CD4-positive, CD25-positive, alpha-beta regulatory T cell (primary cell): ENCODE data around the gene NPIPB6. TPM values are rescaled to one million over a fixed set of nuclear protein-coding genes. Genes with fewer than 3 reads are reported as not detected.
A peak's percentile ranks its signal among the peaks of the same experiment; 100 is the strongest.
"Not testable (repeated sequence)": the region's sequence is repeated elsewhere in the genome, so short reads cannot be mapped to it uniquely, and the experiment has no call there.

Source experiments
- ATAC-seq, 2 donors: fragments of 150-1000 bp; cut with Tn5 transposase; one replicate each; pipeline ENCODE4 v1.10.0; 2021; ENCODE audit warnings: low read depth in 2 of 2, moderate number of reproducible peaks in 2 of 2, moderate library complexity in 1 of 2
- DNase-seq, 3 donors: peaks; one replicate each; pipeline versions ENCODE4 v3.0.0 to v3.0.0-alpha.2; 2012 to 2022; ENCODE audit warnings: mixed read lengths in 1 of 3
- H3K27ac ChIP-seq: one replicate; pipeline ENCODE4 v1.7.0; 2013; ENCODE audit warnings: mild to moderate bottlenecking, low read length; ENCODE audit not compliant: insufficient read depth, poor library complexity, severe bottlenecking
- H3K27me3 ChIP-seq: one replicate; pipeline ENCODE4 v1.7.0; 2013; ENCODE audit warnings: low read length; ENCODE audit not compliant: control insufficient read depth, insufficient read depth
- H3K36me3 ChIP-seq: one replicate; pipeline ENCODE4 v1.7.0; 2013; ENCODE audit warnings: mild to moderate bottlenecking, low read length, moderate library complexity; ENCODE audit not compliant: control insufficient read depth, insufficient read depth
- H3K4me1 ChIP-seq: 2 replicates; pipeline ENCODE4 v1.7.0; 2013; ENCODE audit warnings: mild to moderate bottlenecking, low read length; ENCODE audit not compliant: insufficient read depth, control insufficient read depth, poor library complexity, severe bottlenecking
- H3K4me3 ChIP-seq: one replicate; pipeline ENCODE4 v1.7.0; 2013; ENCODE audit warnings: low read depth, mild to moderate bottlenecking, low read length, moderate library complexity
- H3K9me3 ChIP-seq, 2 experiments: 1 replicate in 1 of 2; 2 replicates in 1 of 2; pipeline ENCODE4 v1.7.0; 2013; ENCODE audit warnings: low read length in 2 of 2, mild to moderate bottlenecking in 1 of 2, moderate library complexity in 1 of 2; ENCODE audit not compliant: control insufficient read depth in 2 of 2
- H3K27ac Mint-ChIP-seq, 3 donors: one replicate each; pipeline ENCODE4 v1.8.0; 2020 to 2022; ENCODE audit warnings: mild to moderate bottlenecking in 3 of 3, mixed read lengths in 3 of 3, moderate library complexity in 2 of 3
- H3K27me3 Mint-ChIP-seq: one replicate; pipeline ENCODE4 v1.8.0; 2022; ENCODE audit warnings: mild to moderate bottlenecking, mixed read lengths
- H3K36me3 Mint-ChIP-seq: one replicate; pipeline ENCODE4 v1.8.0; 2020; ENCODE audit warnings: mixed read lengths
- H3K4me1 Mint-ChIP-seq, 4 donors: one replicate each; pipeline ENCODE4 v1.8.0; 2020 to 2022; ENCODE audit warnings: mixed read lengths in 4 of 4, mild to moderate bottlenecking in 1 of 4
- H3K4me3 Mint-ChIP-seq, 4 donors: one replicate each; pipeline ENCODE4 v1.8.0; 2020 to 2022; ENCODE audit warnings: mild to moderate bottlenecking in 4 of 4, mixed read lengths in 4 of 4, moderate library complexity in 3 of 4
- H3K9me3 Mint-ChIP-seq, 7 donors: one replicate each; pipeline ENCODE4 v1.8.0; 2020 to 2022; ENCODE audit warnings: mixed read lengths in 7 of 7, mild to moderate bottlenecking in 3 of 7, moderate library complexity in 2 of 7
- polyA plus RNA-seq, 4 donors: library from polyadenylated mRNA; unstranded; fragments of 300-500 nt; fragmentation: Illumina TruSeq; gene quantifications; one replicate each; pipeline ENCODE4 v1.2.3, GENCODE V29; 2021
- total RNA-seq: library from RNA; stranded (reverse); gene quantifications from one replicate; pipeline ENCODE4 v1.2.3, GENCODE V29; 2022

Gene NPIPB6
- total and polyA plus RNA-seq, 5 donors from 2014 or later = 0.13 to 3.0 (median 0.42) TPM; not detected in 2

DNA sequence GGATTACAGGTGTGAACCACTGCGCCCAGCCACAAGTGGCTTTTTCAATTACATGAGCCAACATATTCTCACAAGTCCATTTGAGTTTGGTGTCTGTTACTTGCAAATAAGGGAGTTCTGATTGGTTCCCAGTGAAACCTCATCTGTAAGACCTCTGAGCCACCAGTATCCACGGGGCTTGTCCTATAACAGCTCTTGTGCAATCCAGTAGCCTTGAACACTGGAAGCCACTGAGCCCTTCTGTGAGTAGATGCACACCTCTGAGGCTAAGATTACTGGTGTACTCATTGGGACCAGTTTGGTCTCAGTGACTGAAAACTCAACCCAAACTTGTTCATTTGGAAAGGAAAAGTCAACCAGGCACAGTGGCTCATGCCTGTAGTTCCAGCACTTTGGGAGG is 32.3 kb downstream of the NPIPB6 start:
- H3K27me3 Mint-ChIP-seq, H3K4me3 ChIP-seq, H3K27ac Mint-ChIP-seq, H3K27me3 ChIP-seq, H3K9me3 Mint-ChIP-seq, H3K9me3 ChIP-seq, DNase-seq, H3K4me1 ChIP-seq, H3K36me3 Mint-ChIP-seq, H3K36me3 ChIP-seq, H3K4me1 Mint-ChIP-seq, ATAC-seq, H3K4me3 Mint-ChIP-seq, H3K27ac ChIP-seq: not testable (repeated sequence)

DNA sequence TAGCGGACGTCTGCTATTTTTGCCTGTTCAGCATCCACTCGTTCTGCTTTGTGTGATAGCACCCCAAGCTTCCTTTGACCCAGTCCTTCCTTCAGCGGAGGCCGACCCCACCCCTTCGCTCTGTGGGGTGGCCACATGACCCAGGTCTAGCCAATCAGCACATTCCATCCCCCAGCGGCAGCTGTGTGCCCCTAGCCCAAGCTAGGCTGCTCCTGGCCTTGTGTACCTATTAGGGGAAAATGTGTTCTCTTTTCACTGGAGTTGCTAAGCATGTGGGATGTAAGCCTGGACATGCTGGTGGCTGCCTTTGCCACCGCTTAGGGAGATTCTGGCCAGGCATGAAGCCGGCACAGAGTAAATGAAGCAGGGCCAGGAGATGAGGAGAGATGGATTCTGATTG is 33.1 kb downstream of the NPIPB6 start:
- H3K36me3 Mint-ChIP-seq, H3K27ac Mint-ChIP-seq: not testable (repeated sequence)

DNA sequence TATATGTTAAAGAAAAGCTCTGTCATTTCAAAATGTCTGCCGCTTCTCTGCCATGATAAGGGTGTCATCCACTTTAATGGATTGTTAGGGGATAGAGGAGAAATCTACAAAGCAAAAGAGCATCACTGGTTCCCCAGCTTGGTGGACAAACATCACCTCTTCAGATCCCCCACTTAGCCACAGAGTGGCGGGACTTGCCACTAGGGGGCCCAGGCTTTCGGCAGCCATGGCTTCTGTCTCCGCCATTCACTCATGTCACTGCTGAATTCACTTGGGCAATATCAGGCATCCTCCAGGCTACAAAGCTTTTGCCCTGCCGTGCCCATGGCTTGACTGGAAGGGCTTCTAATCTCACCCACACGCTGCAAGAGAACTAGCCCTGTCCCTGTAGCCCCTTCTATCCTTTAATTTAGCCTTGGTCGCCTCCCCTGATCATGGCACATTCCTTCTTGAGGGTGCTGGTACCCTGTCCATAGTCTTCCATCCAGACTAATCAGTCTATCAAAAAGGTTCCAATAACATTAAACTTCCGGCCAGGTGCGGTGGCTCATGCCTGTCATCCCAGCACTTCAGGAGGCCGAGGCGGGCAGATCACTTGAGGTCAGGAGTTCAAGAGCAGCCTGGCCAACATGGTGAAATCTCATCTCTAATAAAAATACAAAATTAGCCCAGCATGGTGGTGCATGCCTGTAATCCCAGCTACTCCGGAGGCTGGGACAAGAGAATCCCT is 36.3 kb downstream of the NPIPB6 start:
- Mint-ChIP-seq H3K27ac (peak overlapping the region in 2 of 3 donors; percentile 43 to 82), H3K9me3 (peaks cover 0 to 1% (median 0%) of the 10 kb centered on the region in 7 donors), H3K4me3 (no peak overlapping the region), H3K36me3 (no peaks in the 10 kb centered on the region), H3K4me1 (peaks cover 0 to 8% (median 4%) of the 10 kb centered on the region in 4 donors), H3K27me3 (no peaks in the 10 kb centered on the region)
- Histone ChIP-seq H3K36me3 (no peaks in the 10 kb centered on the region), H3K9me3 (no peaks in the 10 kb centered on the region), H3K4me3 (no peak overlapping the region), H3K27ac (no peak overlapping the region), H3K4me1 (no peaks in the 10 kb centered on the region), H3K27me3 (no peaks in the 10 kb centered on the region)
- ATAC-seq = peak; percentile 69 to 88
- peak; percentile 34 to 72 (median 65) for DNase-seq

More for the DNA sequence above, 33.1 kb downstream of the NPIPB6 start:
- H3K27me3 Mint-ChIP-seq, H3K36me3 ChIP-seq, H3K27ac ChIP-seq, H3K9me3 Mint-ChIP-seq, H3K4me3 ChIP-seq, DNase-seq, H3K27me3 ChIP-seq, H3K4me1 ChIP-seq, H3K9me3 ChIP-seq, H3K4me1 Mint-ChIP-seq, H3K4me3 Mint-ChIP-seq: not testable (repeated sequence)
- ATAC-seq = peak; percentile 43 to 49

DNA sequence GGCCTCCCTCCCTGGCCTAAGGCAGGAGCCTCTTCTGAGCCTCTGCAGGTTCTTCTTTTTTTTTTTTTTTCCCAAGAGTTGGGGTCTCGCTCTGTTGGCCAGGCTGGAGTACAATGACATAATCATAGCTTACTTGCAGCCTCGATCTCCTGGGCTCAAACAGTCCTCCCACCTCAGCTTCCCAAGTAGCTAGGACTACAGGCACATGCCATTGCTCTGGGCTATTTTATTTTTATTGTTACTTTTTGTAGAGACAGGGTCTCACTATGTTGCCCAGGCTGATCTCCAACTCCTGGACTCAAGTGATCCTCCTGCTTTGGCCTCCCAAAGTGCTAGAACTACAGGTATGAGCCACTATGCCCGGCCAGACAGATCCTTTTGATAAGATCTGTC is 38.4 kb downstream of the NPIPB6 start:
- no peak for DNase-seq
- no peak overlapping the region for H3K27ac Mint-ChIP-seq
- no peak overlapping the region for H3K27ac ChIP-seq
- no peaks in the 10 kb centered on the region for H3K36me3 ChIP-seq
- no peaks in the 10 kb centered on the region for H3K4me1 ChIP-seq
- H3K9me3 ChIP-seq = no peaks in the 10 kb centered on the region
- H3K9me3 Mint-ChIP-seq = peaks cover 0 to 1% (median 0%) of the 10 kb centered on the region in 7 donors
- no peaks in the 10 kb centered on the region for H3K36me3 Mint-ChIP-seq
- ATAC-seq = no peak
- peaks cover 0 to 8% (median 4%) of the 10 kb centered on the region in 4 donors for H3K4me1 Mint-ChIP-seq
- H3K27me3 ChIP-seq = no peaks in the 10 kb centered on the region
- no peak overlapping the region for H3K4me3 ChIP-seq
- H3K4me3 Mint-ChIP-seq = no peak overlapping the region
- H3K27me3 Mint-ChIP-seq = no peaks in the 10 kb centered on the region

DNA sequence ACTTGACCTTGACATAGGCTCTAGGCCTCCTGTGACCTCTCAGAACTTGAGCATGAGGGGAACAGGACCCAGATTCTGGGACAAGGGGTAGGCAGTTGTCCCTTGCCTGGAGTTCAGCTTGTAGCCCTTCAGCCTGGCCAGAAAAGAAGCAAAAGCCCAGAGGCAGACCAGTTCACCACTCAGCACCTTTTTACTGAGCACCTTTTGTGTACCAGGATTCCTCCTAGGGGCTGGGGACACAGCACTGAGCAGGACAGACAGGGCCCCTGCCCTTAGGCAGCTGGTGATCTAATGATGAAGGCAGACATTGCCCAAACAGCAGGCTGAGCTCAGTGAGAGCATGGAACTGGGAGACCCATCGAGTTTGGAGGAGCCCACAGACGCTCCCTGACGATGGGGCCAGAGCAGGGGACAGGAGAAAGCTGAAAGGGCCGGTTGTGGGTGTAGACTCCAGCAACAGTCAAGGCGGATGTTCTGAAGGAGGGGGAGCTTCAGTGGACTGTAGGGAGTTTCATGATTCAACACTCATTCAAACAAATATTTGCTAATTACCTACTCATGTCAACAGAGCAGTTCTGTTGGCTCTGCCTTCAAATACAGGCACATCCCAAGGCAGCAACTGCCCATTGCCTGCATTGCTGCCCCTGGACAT is 38.9 kb downstream of the NPIPB6 start:
- Histone ChIP-seq H3K27me3 (no peaks in the 10 kb centered on the region), H3K4me3 (no peak overlapping the region), H3K9me3 (no peaks in the 10 kb centered on the region), H3K36me3 (peaks cover under 1% of the 10 kb centered on the region), H3K4me1 (no peaks in the 10 kb centered on the region), H3K27ac (no peak overlapping the region)
- H3K9me3 Mint-ChIP-seq = peaks cover 0 to 1% (median 0%) of the 10 kb centered on the region in 7 donors
- H3K4me1 Mint-ChIP-seq = peaks cover 0 to 8% (median 4%) of the 10 kb centered on the region in 4 donors
- H3K36me3 Mint-ChIP-seq = peaks cover 3% of the 10 kb centered on the region
- no peak overlapping the region for H3K27ac Mint-ChIP-seq
- ATAC-seq (no peak), DNase-seq (no peak)
- H3K27me3 Mint-ChIP-seq = no peaks in the 10 kb centered on the region
- no peak overlapping the region for H3K4me3 Mint-ChIP-seq

DNA sequence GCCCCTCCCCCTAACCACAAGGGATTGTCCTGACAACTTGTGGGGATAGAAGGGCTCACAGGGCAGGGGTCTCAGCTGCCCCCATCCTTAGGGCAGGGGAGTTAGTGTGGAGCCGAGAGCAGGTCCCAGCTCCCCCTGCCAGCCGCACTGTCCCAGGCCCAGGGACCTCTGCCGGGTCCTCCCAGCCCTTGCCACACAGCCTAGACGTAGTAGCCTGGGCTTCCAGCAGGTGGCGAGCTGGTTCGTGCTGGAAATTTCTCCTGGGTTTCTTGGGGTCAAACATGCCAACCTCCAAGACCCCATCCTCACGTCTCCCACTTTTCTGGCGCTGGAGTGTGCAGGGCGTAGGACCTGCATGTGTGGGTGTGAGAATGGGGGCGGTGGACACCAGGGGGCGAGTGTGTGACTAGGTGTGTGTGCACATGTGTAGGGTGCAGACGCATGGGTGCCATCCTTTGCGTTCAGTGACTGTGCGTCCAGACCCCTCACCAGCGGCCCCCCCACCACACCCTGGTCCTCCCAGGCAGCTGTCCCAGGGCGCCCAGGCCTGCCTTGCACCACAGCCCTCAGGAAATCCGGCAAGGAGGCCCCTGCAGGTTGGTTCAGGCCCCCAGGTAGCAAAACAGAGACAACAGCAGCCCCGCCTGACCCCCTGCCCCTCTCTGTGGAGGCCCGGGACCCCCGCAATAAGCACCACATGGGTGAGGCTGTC is 41.5 kb downstream of the NPIPB6 start:
- Mint-ChIP-seq H3K27ac (peak overlapping the region in 1 of 3 donors; percentile 48), H3K9me3 (peaks cover 0 to 1% (median 0%) of the 10 kb centered on the region in 7 donors), H3K4me1 (peaks cover 0 to 12% (median 7%) of the 10 kb centered on the region in 4 donors), H3K4me3 (no peak overlapping the region), H3K36me3 (peaks cover 11% of the 10 kb centered on the region), H3K27me3 (no peaks in the 10 kb centered on the region)
- DNase-seq (peak in 2 of 3 donors; percentile 29 to 43), ATAC-seq (no peak)
- Histone ChIP-seq H3K27ac (no peak overlapping the region), H3K4me3 (no peak overlapping the region), H3K36me3 (peaks cover 11% of the 10 kb centered on the region), H3K4me1 (peaks cover 6% of the 10 kb centered on the region), H3K9me3 (no peaks in the 10 kb centered on the region), H3K27me3 (no peaks in the 10 kb centered on the region)

DNA sequence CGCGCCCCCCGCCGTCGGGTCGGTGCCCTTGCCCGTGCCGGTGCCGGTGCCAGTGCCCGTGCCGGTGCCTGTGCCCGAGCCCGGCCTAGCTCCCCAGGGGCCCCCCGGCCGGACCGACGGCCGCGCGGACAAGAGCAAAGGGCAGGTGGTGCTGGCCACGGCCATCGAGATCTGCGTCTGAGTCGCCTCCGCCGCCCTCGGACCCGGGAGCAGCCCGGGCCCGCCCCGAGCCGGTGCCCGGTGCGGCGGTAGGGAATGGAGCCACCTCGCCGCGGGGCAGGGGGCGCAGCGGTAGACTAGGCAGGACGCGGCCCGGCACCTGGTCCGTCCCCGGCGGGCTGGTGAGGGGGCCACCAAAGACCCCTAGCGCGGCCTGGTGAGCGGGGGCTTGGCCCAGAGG is 42.6 kb downstream of the NPIPB6 start:
- Histone ChIP-seq H3K4me1 (peaks cover 13% of the 10 kb centered on the region), H3K27me3 (no peaks in the 10 kb centered on the region), H3K9me3 (no peaks in the 10 kb centered on the region), H3K27ac (no peak overlapping the region), H3K36me3 (peaks cover 11% of the 10 kb centered on the region), H3K4me3 (no peak overlapping the region)
- Mint-ChIP-seq H3K27ac (no peak overlapping the region), H3K27me3 (no peaks in the 10 kb centered on the region), H3K9me3 (peaks cover 0 to 1% (median 0%) of the 10 kb centered on the region in 7 donors), H3K36me3 (peaks cover 11% of the 10 kb centered on the region), H3K4me3 (no peak overlapping the region), H3K4me1 (peaks cover 0 to 22% (median 8%) of the 10 kb centered on the region in 4 donors)
- ATAC-seq (no peak), DNase-seq (no peak)
